Loucy (cell line): ENCODE results near the gene SLC6A12.

Experiments
- H2AFZ ChIP-seq: fragments of 200-600 bp; sonication (generic); 2 replicates; pipeline ENCODE4 v1.6.0; 2016; ENCODE audit warnings: antibody characterized with exemption, mild to moderate bottlenecking, low read length, moderate library complexity
- H3F3A ChIP-seq: fragments of 200-600 bp; 2 replicates; pipeline ENCODE4 v1.6.0; 2016; ENCODE audit warnings: antibody characterized with exemption, low read depth, mild to moderate bottlenecking
- H3K27me3 ChIP-seq: fragments of 200-600 bp; sonication (generic); 2 replicates; pipeline ENCODE4 v1.6.1; 2014; ENCODE audit warnings: low read length, mild to moderate bottlenecking; ENCODE audit not compliant: insufficient read depth, poor library complexity, severe bottlenecking
- H3K36me3 ChIP-seq: fragments of 200-600 bp; sonication (generic); 2 replicates; pipeline ENCODE4 v1.6.1; 2016; ENCODE audit warnings: low read length; ENCODE audit not compliant: insufficient read depth
- H3K4me1 ChIP-seq: fragments of 200-600 bp; sonication (generic); 2 replicates; pipeline ENCODE4 v1.5.1; 2014; ENCODE audit warnings: low read length, mild to moderate bottlenecking; ENCODE audit not compliant: insufficient read depth, poor library complexity, severe bottlenecking
- H3K4me2 ChIP-seq: fragments of 200-600 bp; sonication (generic); 2 replicates; pipeline ENCODE4 v1.6.0; 2014; ENCODE audit warnings: antibody characterized with exemption, low read length, low read depth, mild to moderate bottlenecking; ENCODE audit not compliant: poor library complexity, severe bottlenecking
- H3K4me3 ChIP-seq: fragments of 200-600 bp; sonication (generic); 2 replicates; pipeline ENCODE4 v1.5.1; 2014; ENCODE audit warnings: low read length, mild to moderate bottlenecking, mixed read lengths; ENCODE audit not compliant: poor library complexity, severe bottlenecking
- H3K79me2 ChIP-seq: fragments of 200-600 bp; sonication (generic); 2 replicates; pipeline ENCODE4 v1.6.1; 2014; ENCODE audit warnings: low read length; ENCODE audit not compliant: insufficient read depth
- H3K9ac ChIP-seq: fragments of 200-600 bp; sonication (generic); 2 replicates; pipeline ENCODE4 v1.6.0; 2014; ENCODE audit warnings: mild to moderate bottlenecking, low read depth, low read length, moderate library complexity; ENCODE audit not compliant: poor library complexity, severe bottlenecking
- H3K9me2 ChIP-seq: fragments of 200-600 bp; sonication (generic); replicated peaks from 2 replicates; pipeline ENCODE4 v1.6.1; 2016; ENCODE audit warnings: low read depth, low read length, mixed read lengths
- H3K9me3 ChIP-seq: fragments of 200-600 bp; sonication (generic); 2 replicates; pipeline ENCODE4 v1.6.1; 2014; ENCODE audit warnings: mild to moderate bottlenecking, antibody characterized with exemption, low read length, low read depth; ENCODE audit not compliant: insufficient read depth
- H4K20me1 ChIP-seq: fragments of 200-600 bp; sonication (generic); 2 replicates; pipeline ENCODE4 v1.6.0; 2014; ENCODE audit warnings: antibody characterized with exemption, low read length, mild to moderate bottlenecking; ENCODE audit not compliant: insufficient read depth, poor library complexity, severe bottlenecking
- EZH2phosphoT487 ChIP-seq: fragments of 200-600 bp; IDR thresholded peaks from 2 replicates; pipeline ENCODE4 v1.6.1; 2018; ENCODE audit warnings: antibody characterized with exemption, mild to moderate bottlenecking, moderate library complexity, borderline replicate concordance
- TF ChIP-seq, protein P1 (sequence below): fragments of 200-600 bp; sonication (generic); conservative IDR thresholded peaks from 2 replicates; pipeline ENCODE4 v1.5.1; 2014; ENCODE audit warnings: mild to moderate bottlenecking, antibody characterized with exemption, low read length

The SLC6A12 gene

DNA sequence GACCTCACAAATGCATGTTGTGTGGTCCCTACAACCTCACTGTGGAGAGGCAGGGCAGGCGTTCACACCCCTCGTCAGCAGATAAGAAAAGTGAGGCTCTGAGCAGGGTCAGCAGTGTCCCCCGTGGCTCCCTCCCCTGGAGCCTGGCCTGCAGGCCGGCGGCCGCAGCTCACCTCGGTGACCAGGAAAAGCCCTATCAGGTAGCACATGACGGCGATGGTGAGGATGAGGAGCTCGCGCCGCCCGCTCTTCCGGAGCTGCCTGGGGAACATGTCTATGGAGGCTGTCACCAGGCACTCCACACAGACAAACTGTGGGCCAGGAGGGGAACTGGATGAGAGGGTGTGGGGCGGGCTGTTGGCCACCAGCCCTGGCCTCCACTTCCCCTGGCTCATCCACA is 18.0 kb downstream of the SLC6A12 start:
- TF ChIP-seq, protein P1, sequence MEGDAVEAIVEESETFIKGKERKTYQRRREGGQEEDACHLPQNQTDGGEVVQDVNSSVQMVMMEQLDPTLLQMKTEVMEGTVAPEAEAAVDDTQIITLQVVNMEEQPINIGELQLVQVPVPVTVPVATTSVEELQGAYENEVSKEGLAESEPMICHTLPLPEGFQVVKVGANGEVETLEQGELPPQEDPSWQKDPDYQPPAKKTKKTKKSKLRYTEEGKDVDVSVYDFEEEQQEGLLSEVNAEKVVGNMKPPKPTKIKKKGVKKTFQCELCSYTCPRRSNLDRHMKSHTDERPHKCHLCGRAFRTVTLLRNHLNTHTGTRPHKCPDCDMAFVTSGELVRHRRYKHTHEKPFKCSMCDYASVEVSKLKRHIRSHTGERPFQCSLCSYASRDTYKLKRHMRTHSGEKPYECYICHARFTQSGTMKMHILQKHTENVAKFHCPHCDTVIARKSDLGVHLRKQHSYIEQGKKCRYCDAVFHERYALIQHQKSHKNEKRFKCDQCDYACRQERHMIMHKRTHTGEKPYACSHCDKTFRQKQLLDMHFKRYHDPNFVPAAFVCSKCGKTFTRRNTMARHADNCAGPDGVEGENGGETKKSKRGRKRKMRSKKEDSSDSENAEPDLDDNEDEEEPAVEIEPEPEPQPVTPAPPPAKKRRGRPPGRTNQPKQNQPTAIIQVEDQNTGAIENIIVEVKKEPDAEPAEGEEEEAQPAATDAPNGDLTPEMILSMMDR, result no peak
- TF ChIP-seq EZH2phosphoT487, result no peak
- no peaks in the 10 kb centered on the region for H4K20me1 ChIP-seq
- H3K9me3 ChIP-seq, result no peaks in the 10 kb centered on the region
- no peaks in the 10 kb centered on the region for H3K4me1 ChIP-seq
- no peaks in the 10 kb centered on the region for H3K9me2 ChIP-seq
- H3K4me3 ChIP-seq, result no peak overlapping the region
- no peaks in the 10 kb centered on the region for H3K79me2 ChIP-seq
- no peak overlapping the region for H3K9ac ChIP-seq
- H3F3A ChIP-seq, result no peaks in the 10 kb centered on the region
- no peaks in the 10 kb centered on the region for H3K36me3 ChIP-seq
- no peak overlapping the region for H2AFZ ChIP-seq
- no peaks in the 10 kb centered on the region for H3K27me3 ChIP-seq
- H3K4me2 ChIP-seq, result no peak overlapping the region

DNA sequence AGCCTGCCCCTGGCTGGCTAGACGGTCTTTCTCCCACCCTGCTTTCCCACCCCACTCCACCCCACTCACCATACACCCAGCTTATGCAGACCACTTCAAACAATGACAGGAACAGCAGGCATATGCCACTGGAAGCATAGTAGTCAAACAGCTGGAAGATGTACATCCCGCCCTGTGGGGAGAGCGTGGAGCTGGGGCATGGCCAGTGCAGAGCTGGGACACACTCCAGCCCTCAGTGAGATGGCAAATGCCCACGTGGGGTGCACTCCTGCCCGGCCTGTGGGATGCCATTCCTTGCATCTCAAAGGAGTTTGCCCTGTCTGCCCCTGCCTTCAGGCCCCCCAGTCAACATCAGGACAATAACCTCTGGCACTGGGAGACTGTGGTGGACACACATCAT is 18.8 kb downstream of the SLC6A12 start:
- Histone ChIP-seq H3K4me3 (no peak overlapping the region), H4K20me1 (no peaks in the 10 kb centered on the region), H3K4me1 (no peaks in the 10 kb centered on the region), H2AFZ (no peak overlapping the region), H3K79me2 (no peaks in the 10 kb centered on the region), H3K9me2 (no peaks in the 10 kb centered on the region), H3F3A (no peaks in the 10 kb centered on the region), H3K27me3 (no peaks in the 10 kb centered on the region), H3K9ac (no peak overlapping the region), H3K36me3 (no peaks in the 10 kb centered on the region), H3K9me3 (no peaks in the 10 kb centered on the region), H3K4me2 (no peak overlapping the region)
- TF ChIP-seq, protein P1, result no peak
- TF ChIP-seq EZH2phosphoT487, result no peak

DNA sequence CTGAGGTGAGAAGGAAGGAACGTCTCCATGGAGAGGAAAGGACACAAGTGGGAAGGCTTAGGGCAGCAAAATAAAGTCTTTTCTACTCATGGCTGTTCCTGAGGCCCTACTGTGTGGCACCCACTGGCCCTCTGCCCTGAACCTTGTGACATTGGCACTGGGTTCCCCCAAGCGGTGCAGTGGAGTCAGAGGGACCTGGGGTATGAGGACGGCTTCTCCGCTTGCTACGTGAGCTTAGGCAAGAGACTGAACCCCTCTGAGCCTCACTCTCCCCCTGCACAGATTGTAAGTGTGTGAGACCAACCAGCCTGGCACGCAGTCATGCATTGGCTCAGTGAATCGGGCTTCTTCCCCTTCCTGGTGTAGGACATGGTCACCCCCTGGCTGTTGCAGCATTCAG is 19.7 kb downstream of the SLC6A12 start:
- Histone ChIP-seq H3K9me2 (no peaks in the 10 kb centered on the region), H3F3A (no peaks in the 10 kb centered on the region), H4K20me1 (no peaks in the 10 kb centered on the region), H3K9me3 (no peaks in the 10 kb centered on the region), H3K79me2 (no peaks in the 10 kb centered on the region), H3K4me2 (no peak overlapping the region), H3K27me3 (no peaks in the 10 kb centered on the region), H2AFZ (no peak overlapping the region), H3K4me3 (no peak overlapping the region), H3K4me1 (no peaks in the 10 kb centered on the region), H3K9ac (no peak overlapping the region), H3K36me3 (no peaks in the 10 kb centered on the region)
- TF ChIP-seq, protein P1, result no peak
- TF ChIP-seq EZH2phosphoT487, result no peak
